Measurements from ENCODE around the gene SYS1.

DNA sequence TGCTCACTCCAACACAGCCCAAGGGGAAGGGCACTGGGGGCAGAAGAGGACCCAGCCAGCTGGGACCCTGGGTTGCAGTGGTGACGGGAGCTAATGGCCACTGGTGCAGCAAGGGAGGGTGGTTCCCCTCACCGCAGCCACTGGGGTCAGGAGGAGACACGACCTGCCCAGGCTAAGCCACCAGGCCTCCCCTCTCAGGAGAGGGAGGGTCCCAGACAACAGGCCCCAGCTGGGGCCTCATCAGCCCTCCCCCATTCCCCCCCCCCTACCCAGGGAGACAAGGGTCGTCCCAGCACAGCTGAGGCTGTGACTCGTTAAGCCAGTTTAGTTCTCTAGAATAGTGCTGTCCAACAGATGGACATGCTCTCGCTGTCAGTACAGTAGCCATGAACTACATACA lies 37.6 kb upstream of the SYS1 start:
- TF ChIP-seq, protein P1, sequence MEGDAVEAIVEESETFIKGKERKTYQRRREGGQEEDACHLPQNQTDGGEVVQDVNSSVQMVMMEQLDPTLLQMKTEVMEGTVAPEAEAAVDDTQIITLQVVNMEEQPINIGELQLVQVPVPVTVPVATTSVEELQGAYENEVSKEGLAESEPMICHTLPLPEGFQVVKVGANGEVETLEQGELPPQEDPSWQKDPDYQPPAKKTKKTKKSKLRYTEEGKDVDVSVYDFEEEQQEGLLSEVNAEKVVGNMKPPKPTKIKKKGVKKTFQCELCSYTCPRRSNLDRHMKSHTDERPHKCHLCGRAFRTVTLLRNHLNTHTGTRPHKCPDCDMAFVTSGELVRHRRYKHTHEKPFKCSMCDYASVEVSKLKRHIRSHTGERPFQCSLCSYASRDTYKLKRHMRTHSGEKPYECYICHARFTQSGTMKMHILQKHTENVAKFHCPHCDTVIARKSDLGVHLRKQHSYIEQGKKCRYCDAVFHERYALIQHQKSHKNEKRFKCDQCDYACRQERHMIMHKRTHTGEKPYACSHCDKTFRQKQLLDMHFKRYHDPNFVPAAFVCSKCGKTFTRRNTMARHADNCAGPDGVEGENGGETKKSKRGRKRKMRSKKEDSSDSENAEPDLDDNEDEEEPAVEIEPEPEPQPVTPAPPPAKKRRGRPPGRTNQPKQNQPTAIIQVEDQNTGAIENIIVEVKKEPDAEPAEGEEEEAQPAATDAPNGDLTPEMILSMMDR (IDR thresholded peaks at IDR 0.05) = no peak
- TF ChIP-seq POLR2A (IDR thresholded peaks at IDR 0.05) = no peak
